Superior temporal gyrus (tissue), 1 donor: ENCODE measurements around the gene SFSWAP.
A peak's percentile ranks its signal among the peaks of the same experiment; 100 is the strongest.
"Not testable (repeated sequence)": the region's sequence is repeated elsewhere in the genome, so short reads cannot be mapped to it uniquely, and the experiment has no call there.

Source experiments
- DNase-seq: peaks from one replicate; pipeline ENCODE4 v3.0.0-alpha.2; 2016; ENCODE audit errors: extremely low spot score

The SFSWAP gene

DNA sequence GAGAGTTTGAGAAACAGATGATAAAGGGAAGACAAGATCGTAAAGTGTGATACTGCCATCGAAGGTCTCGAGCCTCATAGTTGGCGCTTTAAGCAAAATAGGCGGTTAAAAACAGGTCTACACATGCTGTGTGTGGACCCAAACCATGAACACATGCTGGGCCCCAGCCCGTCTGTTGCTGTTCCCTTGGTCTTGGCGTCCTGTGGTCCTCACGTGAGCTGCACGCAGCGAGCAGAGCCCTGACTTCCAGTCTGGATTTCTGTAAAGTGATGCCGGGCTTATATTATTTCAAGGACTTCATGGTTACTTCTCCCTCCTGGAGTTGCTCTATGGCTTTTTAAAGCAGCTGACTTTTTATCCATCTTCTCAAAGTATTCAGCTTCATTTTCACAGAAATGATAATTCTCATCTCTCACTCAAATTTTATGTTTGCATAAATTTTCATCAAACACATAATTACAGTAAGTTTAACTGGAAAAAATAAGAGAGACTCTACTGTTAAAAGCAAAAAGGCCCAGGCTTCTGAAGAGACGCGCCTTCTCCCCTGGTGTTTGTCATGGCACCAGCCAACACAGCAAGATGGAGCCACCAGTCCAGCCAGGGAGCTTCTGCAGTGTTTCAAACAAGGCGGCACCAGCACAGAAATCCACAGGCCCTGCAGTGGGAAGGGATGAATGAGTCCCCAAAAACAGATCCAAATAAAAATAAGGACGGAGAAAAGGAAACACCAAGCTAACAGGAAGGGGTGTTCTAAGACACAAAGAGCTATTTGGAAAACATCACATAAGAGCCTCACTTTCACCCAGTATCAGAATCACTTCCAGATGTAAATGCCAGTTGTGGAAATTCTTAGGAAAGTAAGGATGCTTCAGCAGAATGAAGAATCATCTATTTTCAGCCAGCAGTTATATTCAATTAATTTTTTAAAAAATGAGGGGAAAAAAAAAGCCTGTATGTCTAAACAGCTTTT lies 24.9 kb downstream of the SFSWAP start:
- DNase-seq: no peak

- DNase-seq: no peak
These were observed 25.7 kb downstream of the SFSWAP start for GRCh38 chr12:131736446-131737149.

GRCh38 chr12:131737150-131737827 lies 26.4 kb downstream of the SFSWAP start:
- DNase-seq: no peak

GRCh38 chr12:131738196-131738595 lies 27.3 kb downstream of the SFSWAP start:
- DNase-seq: peak; percentile 89

DNA sequence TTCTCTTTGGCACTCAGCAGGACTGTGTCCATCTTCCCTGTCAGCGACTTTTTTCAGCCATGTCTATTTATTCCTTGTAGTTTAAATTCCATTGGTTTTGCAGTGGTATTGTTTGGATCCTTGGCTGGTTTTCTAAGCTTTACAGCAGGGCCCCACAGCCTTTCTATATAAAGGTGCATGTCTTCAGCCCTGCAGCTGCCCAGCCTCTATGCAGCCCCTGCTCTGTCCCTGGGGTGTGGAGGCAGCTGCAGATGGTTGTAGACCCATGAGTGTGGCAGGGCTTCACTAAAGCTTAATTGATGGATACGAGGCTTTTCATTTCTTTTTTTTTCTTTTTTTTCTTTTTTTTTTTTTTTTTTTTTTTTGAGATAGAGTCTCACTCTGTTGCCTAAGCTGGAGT lies 29.7 kb downstream of the SFSWAP start:
- no peak for DNase-seq

- not testable (repeated sequence) for DNase-seq
These were observed 31.9 kb downstream of the SFSWAP start for GRCh38 chr12:131742761-131743160.

DNA sequence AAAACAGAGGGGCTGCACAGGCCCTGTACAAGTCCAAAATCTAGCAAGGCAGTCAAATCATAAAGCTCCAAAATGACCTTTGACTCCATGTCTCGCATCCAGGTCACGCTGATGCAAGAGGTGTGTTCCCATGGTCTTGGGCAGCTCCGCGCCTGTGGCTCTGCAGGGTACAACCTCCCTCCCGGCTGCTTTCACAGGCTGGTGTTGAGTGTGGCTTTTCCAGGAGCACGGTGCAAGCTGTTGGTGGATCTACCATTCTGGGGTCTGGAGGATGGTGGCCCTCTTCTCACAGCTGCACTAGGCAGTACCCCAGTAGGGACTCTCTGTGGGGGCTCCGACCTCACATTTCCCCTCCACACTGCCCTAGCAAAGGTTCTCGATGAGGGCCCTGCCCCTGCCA lies 32.5 kb downstream of the SFSWAP start:
- DNase-seq: not testable (repeated sequence)

DNA sequence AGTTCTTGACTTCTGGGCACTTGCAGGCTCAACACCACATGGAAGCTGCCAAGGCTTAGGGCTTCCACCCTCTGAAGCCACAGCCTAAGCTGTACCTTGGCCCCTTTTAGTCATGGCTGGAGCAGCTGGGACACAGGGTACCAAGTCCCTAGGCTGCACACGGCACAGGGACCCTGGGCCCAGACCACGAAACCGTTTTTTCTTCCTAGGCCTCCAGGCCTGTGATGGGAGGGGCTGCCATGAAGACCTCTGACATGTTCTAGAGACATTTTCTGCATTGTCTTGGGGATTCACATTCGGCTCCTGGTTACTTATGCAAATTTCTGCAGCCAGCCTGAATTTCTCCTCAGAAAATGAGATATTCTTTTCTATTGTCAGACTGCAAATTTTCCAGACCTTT lies 33.0 kb downstream of the SFSWAP start:
- not testable (repeated sequence) for DNase-seq

- not testable (repeated sequence) for DNase-seq
These were observed 33.8 kb downstream of the SFSWAP start for GRCh38 chr12:131744675-131745074.

- DNase-seq: no peak
These were observed 34.8 kb downstream of the SFSWAP start for GRCh38 chr12:131745706-131746105.

DNA sequence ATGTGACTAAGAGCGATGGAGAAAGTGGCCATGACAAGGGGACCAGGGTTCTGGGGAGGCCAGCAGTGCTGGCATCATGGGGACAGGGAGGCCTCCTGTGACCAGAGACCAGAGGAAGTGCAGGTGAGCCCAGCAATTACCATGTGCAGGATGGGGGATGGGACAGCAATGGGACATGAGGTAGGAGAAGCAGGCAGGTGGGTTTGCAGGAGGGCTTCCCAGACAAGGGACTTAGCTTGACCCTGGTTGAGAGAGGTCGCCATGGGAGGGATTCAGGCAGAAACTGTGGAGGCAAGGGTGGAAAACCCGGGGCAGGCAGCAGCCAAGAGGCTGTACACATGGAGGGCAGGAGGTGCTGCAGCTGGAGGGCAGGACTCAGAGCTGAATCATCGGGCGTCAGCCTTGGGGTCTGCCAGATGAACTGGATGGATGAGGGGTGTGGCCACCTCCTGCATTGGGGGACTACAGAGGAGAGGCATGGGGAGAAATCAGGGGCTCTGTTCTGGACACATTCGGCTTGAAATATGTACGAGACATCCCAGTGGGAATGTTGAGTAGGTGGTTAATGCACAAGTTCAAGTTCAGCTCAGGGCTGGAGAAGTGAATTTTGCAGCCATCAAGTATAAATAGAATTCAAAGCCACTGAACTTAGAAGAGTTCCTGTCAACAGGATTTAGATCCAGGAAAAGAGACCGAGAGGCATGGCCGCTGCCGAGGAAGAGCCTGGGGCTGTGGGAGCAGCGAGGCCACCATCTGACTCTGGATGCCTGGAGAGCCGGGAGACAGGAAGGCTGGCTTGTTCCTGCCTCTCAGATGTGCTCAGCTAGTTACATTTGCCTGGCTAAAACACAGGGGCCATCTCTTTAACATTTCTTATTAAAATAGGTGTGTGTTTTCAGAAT lies 36.6 kb downstream of the SFSWAP start:
- no peak for DNase-seq

- no peak for DNase-seq
These were observed 38.9 kb downstream of the SFSWAP start for GRCh38 chr12:131749618-131750315.

DNA sequence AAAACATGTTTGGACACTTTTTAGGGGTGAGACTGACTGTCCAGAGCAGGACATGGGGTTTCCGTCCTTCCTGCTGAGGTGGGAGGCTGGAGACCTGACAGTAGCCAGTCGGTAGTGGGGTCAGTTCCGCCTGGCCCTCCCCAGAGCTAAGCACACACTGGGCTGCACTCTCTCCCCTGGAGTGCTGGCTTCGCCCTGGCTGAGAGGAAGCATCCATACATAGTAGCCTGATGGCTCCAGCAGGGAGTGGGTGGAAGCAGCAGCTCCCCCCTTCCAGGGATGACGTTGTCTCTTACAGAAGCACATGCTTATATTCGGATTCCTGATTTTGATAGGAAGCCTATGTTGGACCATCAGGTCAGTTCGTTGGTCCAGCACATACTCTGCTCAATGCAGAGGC lies 40.4 kb downstream of the SFSWAP start:
- no peak for DNase-seq

DNA sequence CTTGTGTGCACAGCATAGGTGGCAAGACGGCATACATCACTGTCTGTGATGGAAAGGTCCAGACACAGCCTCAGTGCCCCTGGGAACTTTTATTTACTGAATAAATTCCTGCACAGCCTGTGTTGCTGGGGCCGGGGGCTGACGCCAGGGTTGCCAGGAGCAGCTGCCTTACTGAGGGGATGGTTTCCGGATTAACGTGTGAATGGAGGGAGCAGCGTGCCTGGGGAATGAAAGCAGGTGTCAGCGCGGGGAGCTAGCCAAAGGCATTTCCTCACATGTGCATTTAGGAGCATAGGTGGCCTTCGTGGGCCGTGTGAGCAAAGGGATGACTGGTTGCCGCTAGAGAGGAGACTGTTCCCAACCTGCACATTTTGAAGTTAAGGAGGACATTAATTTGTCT lies 41.6 kb downstream of the SFSWAP start:
- no peak for DNase-seq

GRCh38 chr12:131753005-131753404 lies 42.1 kb downstream of the SFSWAP start:
- DNase-seq: no peak

DNA sequence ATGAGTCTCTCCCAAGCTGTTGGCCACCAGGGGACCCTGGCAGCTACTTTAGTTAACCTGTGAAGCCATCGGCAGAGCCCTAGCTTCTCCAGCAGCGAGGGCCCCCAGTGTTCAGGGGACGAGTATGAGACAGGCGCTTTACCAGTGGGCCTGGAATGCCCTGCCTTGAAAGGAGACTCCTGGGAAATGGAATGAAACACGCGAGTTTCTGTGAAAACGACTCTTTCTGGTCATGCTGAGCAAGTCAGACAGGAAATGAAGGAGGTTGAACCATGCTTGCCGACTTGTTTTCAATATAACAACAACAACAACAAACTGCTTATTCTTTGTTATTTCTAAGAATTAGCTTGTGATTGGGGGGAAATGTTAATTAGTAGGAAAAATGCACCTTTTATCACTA lies 42.9 kb downstream of the SFSWAP start:
- DNase-seq: no peak

DNA sequence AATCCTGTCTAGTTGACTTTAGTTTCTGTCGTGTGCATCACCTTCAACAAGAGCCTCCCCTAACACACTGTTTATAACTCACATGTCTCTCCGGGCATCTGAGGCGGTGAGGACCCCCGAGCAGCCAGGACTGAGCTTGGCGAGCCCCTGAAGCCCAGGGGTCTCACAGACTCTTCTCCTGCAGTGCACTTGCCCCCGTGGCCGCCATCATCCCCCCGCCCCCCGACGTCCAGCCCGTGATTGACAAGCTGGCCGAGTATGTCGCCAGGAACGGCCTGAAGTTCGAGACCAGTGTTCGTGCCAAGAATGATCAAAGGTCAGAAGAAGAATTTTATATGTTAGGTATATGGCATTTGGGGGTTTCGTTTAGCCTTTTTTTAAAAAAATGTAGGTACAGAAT lies 43.3 kb downstream of the SFSWAP start:
- DNase-seq: no peak

GRCh38 chr12:131755305-131756113 lies 44.6 kb downstream of the SFSWAP start:
- no peak for DNase-seq

GRCh38 chr12:131756441-131756840 lies 45.6 kb downstream of the SFSWAP start:
- DNase-seq: no peak

DNA sequence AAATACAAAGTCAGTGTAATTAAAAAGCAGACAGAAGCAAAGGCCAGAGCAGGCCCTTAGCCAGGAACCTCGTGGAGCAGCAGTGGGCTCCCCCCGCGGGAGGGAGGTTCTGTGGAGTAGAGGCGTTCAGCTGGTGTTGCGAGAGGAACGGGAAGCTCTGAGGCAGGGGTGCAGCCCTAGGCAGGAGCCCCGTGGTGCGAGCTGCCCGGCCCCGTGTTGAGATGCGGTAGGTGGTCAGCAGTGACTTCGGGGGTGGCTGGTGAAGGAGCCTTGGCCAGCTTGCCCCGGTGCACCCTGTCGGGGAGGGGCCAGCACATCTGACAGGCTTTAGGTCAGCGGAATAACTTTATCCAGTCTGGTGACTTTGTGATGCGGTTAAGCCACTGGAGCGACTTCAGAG lies 46.2 kb downstream of the SFSWAP start:
- no peak for DNase-seq
